Loucy (cell line): ENCODE measurements around the gene CLIC2.

Experiments
- H2AFZ ChIP-seq: fragments of 200-600 bp; sonication (generic); 2 replicates; pipeline ENCODE4 v1.6.0; 2016; ENCODE audit warnings: antibody characterized with exemption, mild to moderate bottlenecking, low read length, moderate library complexity
- H3F3A ChIP-seq: fragments of 200-600 bp; 2 replicates; pipeline ENCODE4 v1.6.0; 2016; ENCODE audit warnings: antibody characterized with exemption, low read depth, mild to moderate bottlenecking
- H3K27me3 ChIP-seq: fragments of 200-600 bp; sonication (generic); 2 replicates; pipeline ENCODE4 v1.6.1; 2014; ENCODE audit warnings: low read length, mild to moderate bottlenecking; ENCODE audit not compliant: insufficient read depth, poor library complexity, severe bottlenecking
- H3K36me3 ChIP-seq: fragments of 200-600 bp; sonication (generic); 2 replicates; pipeline ENCODE4 v1.6.1; 2016; ENCODE audit warnings: low read length; ENCODE audit not compliant: insufficient read depth
- H3K4me1 ChIP-seq: fragments of 200-600 bp; sonication (generic); 2 replicates; pipeline ENCODE4 v1.5.1; 2014; ENCODE audit warnings: low read length, mild to moderate bottlenecking; ENCODE audit not compliant: insufficient read depth, poor library complexity, severe bottlenecking
- H3K4me2 ChIP-seq: fragments of 200-600 bp; sonication (generic); 2 replicates; pipeline ENCODE4 v1.6.0; 2014; ENCODE audit warnings: antibody characterized with exemption, low read length, low read depth, mild to moderate bottlenecking; ENCODE audit not compliant: poor library complexity, severe bottlenecking
- H3K4me3 ChIP-seq: fragments of 200-600 bp; sonication (generic); 2 replicates; pipeline ENCODE4 v1.5.1; 2014; ENCODE audit warnings: low read length, mild to moderate bottlenecking, mixed read lengths; ENCODE audit not compliant: poor library complexity, severe bottlenecking
- H3K79me2 ChIP-seq: fragments of 200-600 bp; sonication (generic); 2 replicates; pipeline ENCODE4 v1.6.1; 2014; ENCODE audit warnings: low read length; ENCODE audit not compliant: insufficient read depth
- H3K9ac ChIP-seq: fragments of 200-600 bp; sonication (generic); 2 replicates; pipeline ENCODE4 v1.6.0; 2014; ENCODE audit warnings: mild to moderate bottlenecking, low read depth, low read length, moderate library complexity; ENCODE audit not compliant: poor library complexity, severe bottlenecking
- H3K9me2 ChIP-seq: fragments of 200-600 bp; sonication (generic); replicated peaks from 2 replicates; pipeline ENCODE4 v1.6.1; 2016; ENCODE audit warnings: low read depth, low read length, mixed read lengths
- H3K9me3 ChIP-seq: fragments of 200-600 bp; sonication (generic); 2 replicates; pipeline ENCODE4 v1.6.1; 2014; ENCODE audit warnings: mild to moderate bottlenecking, antibody characterized with exemption, low read length, low read depth; ENCODE audit not compliant: insufficient read depth
- H4K20me1 ChIP-seq: fragments of 200-600 bp; sonication (generic); 2 replicates; pipeline ENCODE4 v1.6.0; 2014; ENCODE audit warnings: antibody characterized with exemption, low read length, mild to moderate bottlenecking; ENCODE audit not compliant: insufficient read depth, poor library complexity, severe bottlenecking
- EZH2phosphoT487 ChIP-seq: fragments of 200-600 bp; IDR thresholded peaks from 2 replicates; pipeline ENCODE4 v1.6.1; 2018; ENCODE audit warnings: antibody characterized with exemption, mild to moderate bottlenecking, moderate library complexity, borderline replicate concordance
- TF ChIP-seq, protein P1 (sequence below): fragments of 200-600 bp; sonication (generic); conservative IDR thresholded peaks from 2 replicates; pipeline ENCODE4 v1.5.1; 2014; ENCODE audit warnings: mild to moderate bottlenecking, antibody characterized with exemption, low read length

The CLIC2 gene

DNA sequence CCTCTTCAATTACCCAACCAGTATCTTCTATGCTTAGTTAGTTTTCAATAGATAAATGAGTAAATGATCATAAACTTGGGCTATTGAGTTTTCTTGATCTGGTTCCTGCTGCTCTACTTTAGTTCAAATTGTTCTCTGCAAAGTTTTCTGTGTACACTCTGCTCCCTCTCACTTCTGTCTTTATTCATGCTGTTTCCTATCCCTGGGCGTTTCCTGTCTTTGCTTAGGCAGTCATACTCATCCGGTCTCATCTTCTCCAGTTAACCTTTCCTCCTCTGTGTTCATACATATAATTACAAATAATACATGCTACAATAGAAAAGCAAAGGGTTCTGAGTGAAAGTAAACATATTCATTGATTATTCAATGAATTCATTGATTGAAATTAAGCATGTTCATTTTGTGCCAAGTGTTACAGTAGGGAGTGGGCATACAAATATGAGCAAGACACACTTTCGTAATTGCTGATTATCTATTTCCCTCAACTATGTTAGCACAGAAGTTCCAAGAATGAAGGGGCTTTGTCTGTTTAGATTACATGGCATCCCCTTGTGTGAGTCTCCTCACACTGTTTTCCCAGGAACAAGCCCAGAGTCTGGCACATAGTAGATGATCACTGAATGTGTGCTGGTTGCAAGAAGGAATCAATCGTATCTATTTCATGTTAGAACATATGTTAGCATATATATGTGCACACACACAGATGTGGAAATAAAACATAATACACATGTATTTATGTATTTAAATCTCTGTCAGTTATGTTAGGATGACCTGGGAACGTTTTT, 71.3 kb downstream of the CLIC2 start:
- H3K36me3 ChIP-seq = no peaks in the 10 kb centered on the region
- H3K4me1 ChIP-seq = peaks cover 12% of the 10 kb centered on the region
- H3K27me3 ChIP-seq = no peaks in the 10 kb centered on the region
- H3K79me2 ChIP-seq = peaks cover 20% of the 10 kb centered on the region
- TF ChIP-seq EZH2phosphoT487 = no peak
- H3K9ac ChIP-seq = peak overlapping the region; percentile 78
- peak overlapping the region; percentile 87 for H3K4me2 ChIP-seq
- no peaks in the 10 kb centered on the region for H4K20me1 ChIP-seq
- H3K9me3 ChIP-seq = no peaks in the 10 kb centered on the region
- peak overlapping the region; percentile 86 for H3K4me3 ChIP-seq
- H3F3A ChIP-seq = no peaks in the 10 kb centered on the region
- no peaks in the 10 kb centered on the region for H3K9me2 ChIP-seq
- H2AFZ ChIP-seq = peak overlapping the region; percentile 44; the same call in 1 of the 2 replicates

- Histone ChIP-seq H3K4me1 (peaks cover 12% of the 10 kb centered on the region), H3F3A (no peaks in the 10 kb centered on the region)
Measured at GRCh38 chrX:155259752-155260151, 74.7 kb downstream of the CLIC2 start.

DNA sequence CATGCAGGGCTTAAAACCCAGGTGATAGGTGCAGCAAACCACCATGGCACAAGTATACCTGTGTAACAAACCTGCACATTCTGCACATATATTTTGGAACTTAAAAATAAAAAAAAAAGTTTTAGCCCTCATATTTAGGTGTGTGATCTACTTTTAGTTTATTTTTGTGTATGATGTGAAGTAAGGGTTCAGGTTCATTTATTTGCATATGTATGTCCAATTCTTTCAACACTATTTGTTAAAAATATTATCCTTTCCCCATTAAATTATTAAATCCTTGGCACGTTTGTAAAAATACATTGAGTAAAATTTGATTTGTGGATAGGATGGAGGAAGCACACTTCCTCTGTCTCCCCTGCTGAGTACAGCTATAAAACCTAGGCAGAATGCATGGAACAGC, 83.0 kb downstream of the CLIC2 start:
- Histone ChIP-seq H3K9me3 (no peaks in the 10 kb centered on the region), H4K20me1 (no peaks in the 10 kb centered on the region), H3K27me3 (no peaks in the 10 kb centered on the region), H3F3A (no peaks in the 10 kb centered on the region), H3K4me2 (no peak overlapping the region), H3K79me2 (no peaks in the 10 kb centered on the region), H2AFZ (no peak overlapping the region), H3K9ac (no peak overlapping the region), H3K4me3 (no peak overlapping the region), H3K36me3 (no peaks in the 10 kb centered on the region), H3K4me1 (no peaks in the 10 kb centered on the region), H3K9me2 (no peaks in the 10 kb centered on the region)
- TF ChIP-seq EZH2phosphoT487 = no peak
- TF ChIP-seq, protein P1, sequence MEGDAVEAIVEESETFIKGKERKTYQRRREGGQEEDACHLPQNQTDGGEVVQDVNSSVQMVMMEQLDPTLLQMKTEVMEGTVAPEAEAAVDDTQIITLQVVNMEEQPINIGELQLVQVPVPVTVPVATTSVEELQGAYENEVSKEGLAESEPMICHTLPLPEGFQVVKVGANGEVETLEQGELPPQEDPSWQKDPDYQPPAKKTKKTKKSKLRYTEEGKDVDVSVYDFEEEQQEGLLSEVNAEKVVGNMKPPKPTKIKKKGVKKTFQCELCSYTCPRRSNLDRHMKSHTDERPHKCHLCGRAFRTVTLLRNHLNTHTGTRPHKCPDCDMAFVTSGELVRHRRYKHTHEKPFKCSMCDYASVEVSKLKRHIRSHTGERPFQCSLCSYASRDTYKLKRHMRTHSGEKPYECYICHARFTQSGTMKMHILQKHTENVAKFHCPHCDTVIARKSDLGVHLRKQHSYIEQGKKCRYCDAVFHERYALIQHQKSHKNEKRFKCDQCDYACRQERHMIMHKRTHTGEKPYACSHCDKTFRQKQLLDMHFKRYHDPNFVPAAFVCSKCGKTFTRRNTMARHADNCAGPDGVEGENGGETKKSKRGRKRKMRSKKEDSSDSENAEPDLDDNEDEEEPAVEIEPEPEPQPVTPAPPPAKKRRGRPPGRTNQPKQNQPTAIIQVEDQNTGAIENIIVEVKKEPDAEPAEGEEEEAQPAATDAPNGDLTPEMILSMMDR = no peak

More at GRCh38 chrX:155259752-155260151, 74.7 kb downstream of the CLIC2 start:
- H3K9me2 ChIP-seq = no peaks in the 10 kb centered on the region
- H3K9me3 ChIP-seq = no peaks in the 10 kb centered on the region
- TF ChIP-seq, protein P1 = no peak
- TF ChIP-seq EZH2phosphoT487 = no peak
- H2AFZ ChIP-seq = no peak overlapping the region
- peaks cover 20% of the 10 kb centered on the region for H3K79me2 ChIP-seq
- H3K4me3 ChIP-seq = no peak overlapping the region
- no peak overlapping the region for H3K4me2 ChIP-seq
- H3K27me3 ChIP-seq = no peaks in the 10 kb centered on the region
- no peaks in the 10 kb centered on the region for H4K20me1 ChIP-seq
- no peaks in the 10 kb centered on the region for H3K36me3 ChIP-seq
- no peak overlapping the region for H3K9ac ChIP-seq

GRCh38 chrX:155247497-155247896, 86.9 kb downstream of the CLIC2 start:
- H3K4me1 ChIP-seq = no peaks in the 10 kb centered on the region
- no peaks in the 10 kb centered on the region for H3K9me3 ChIP-seq
- no peaks in the 10 kb centered on the region for H3K36me3 ChIP-seq
- H3K27me3 ChIP-seq = no peaks in the 10 kb centered on the region
- H3K79me2 ChIP-seq = no peaks in the 10 kb centered on the region
- no peak overlapping the region for H3K4me3 ChIP-seq
- H2AFZ ChIP-seq = no peak overlapping the region
- no peak overlapping the region for H3K9ac ChIP-seq
- H3F3A ChIP-seq = no peaks in the 10 kb centered on the region
- H3K4me2 ChIP-seq = no peak overlapping the region
- no peaks in the 10 kb centered on the region for H4K20me1 ChIP-seq
- no peaks in the 10 kb centered on the region for H3K9me2 ChIP-seq
- TF ChIP-seq, protein P1 = no peak
- TF ChIP-seq EZH2phosphoT487 = no peak
